KG1 (cell line): ENCODE data around the gene HSPA5.

Experiments used
- DNase-seq: peaks from one replicate; lab custom pipeline; 2025; lab: John Stamatoyannopoulos, UW

HSPA5 gene

DNA sequence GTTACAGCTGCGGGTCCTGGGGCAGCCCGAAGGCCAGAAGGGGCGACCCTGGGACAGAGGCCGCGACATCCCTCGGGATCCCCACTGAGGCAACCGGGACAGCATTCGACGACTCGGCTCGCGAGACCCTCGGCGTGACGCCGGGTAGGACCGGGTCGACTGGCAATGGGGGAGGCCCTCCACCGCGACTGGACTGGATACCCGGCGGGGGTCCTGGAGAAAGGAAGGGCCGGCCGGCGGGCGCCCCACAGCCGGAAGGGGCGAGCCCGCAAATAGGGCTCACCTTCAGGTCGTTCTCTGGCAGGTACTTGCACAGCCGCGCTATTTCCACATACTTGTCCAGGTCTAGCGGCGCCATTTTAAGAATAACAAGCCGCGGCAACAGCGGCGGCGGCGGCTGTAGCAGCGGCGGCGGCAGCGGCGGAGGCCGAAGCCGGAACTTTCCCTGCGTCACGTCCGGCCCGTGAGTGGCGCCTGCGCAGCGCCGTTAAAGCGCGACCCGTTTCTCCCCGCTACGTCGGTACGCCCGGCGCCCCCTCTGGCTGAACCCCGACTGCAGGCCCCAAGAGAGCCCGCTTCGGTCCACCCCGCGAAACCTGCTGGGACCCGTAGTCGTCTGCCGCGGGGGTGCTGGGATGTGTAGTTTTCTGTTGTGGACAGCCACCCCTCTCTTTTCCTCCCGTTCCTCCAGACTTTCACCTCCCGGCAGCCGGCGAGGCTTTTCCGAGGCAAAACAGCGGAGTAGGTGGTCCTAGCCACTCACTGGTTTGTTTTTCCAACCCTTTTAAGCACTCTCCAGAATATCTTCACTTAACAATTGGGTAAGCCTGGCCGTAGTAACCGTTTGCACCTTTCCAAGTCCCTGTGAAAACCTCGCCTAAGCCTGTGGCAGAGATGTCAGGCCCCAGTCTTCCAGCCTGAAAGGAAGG lies 51.5 kb downstream of the HSPA5 start, which contains the start of gene PPP6C:
PPP6C (minus strand) TSS at position 443 of the 929 bp plus-strand sequence; CDS start at position 358, 85 bp downstream.
- peak; percentile 87 for DNase-seq

- no peak for DNase-seq
Measured at GRCh38 chr9:125189011-125189360, 52.2 kb downstream of the HSPA5 start.
